Stimulated activated CD8-positive, alpha-beta memory T cell treated with anti-CD3 and anti-CD28 coated beads, Interleukin-7, amount 100 ng/mL, for 48 hours (primary cell): ENCODE results near the gene TBC1D17.

ENCODE experiments used
- DNase-seq, 2 donors: peaks; one replicate each; pipeline ENCODE4 v3.0.0-alpha.2; 2020; ENCODE audit warnings: low read depth in 1 of 2; ENCODE audit errors: extremely low read depth in 1 of 2

Gene TBC1D17

DNA sequence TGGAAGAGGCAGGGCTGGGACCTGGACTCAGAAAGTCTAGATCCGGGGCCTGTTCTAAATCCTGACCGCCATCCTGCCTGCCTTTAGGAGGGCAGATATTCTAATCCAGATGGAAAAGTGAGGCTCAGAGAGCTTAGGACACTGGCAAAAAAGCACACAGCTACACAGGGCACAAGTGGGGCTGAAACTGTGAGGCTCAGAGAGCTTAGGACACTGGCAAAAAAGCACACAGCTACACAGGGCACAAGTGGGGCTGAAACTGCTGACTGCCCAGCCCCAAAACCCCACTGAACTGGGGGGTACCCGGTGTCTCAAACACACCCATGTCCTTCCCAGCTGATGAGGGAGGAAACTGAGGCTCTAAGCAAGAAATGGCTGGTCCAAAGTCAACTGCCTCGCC is 2.3 kb upstream of the TBC1D17 start:
- no peak for DNase-seq

DNA sequence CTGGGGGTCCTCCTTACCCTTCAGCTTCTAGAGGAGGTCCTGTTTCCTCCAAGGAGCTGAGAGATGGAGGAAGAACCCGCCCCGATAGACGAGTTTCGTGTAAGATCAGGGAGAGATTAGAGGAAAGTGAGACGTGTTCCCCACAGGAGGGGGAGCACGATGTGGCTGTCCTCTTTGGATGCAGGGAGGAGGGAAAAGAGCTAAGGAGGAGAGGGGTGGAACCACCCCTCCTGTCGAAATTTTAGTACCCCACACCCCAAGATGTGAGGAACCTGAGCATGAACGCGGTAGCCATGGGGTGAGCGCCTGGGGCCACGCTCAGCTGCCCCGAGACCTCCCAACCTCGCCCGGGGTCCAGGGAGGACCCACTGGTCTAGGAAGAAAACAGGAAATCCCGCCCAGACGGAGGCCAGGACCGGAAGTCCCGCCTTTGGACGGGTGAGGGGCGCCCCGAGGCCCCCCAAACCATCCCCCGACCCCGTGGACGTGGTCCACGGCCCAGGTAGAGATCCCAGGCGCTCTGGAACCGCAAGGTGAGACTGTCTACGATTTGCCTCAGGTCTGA is 1.6 kb upstream of the TBC1D17 start:
- no peak for DNase-seq

DNA sequence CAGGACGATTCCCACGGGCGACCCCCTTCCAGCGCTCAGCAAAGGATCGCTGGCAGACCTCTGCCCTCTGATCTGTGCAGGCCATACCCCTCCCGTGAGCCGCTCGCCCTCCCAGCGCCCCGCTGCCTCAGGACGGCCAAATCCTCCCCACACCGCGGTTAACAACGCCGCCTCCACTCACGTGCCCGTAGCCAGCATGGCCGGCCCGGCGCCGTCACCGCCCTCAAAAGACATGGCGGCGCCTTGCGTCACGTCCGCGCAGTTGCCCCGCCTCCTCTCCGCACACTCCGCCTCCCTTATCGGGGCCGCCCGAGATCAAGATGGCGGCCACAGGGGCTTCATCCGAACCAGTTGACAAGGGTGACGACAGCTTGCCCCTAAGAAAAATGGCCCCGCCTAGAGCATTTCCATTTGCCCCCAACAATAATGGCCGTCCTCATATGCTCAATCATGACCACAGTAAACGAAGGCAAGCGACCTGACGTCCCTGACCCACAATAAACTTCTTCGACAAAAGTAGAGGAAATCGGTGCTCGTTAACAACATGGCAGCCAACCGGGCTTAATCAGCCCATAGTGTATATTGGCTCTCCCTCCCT is 981 bp upstream of the TBC1D17 start:
- peak; percentile 95 to 96 for DNase-seq

DNA sequence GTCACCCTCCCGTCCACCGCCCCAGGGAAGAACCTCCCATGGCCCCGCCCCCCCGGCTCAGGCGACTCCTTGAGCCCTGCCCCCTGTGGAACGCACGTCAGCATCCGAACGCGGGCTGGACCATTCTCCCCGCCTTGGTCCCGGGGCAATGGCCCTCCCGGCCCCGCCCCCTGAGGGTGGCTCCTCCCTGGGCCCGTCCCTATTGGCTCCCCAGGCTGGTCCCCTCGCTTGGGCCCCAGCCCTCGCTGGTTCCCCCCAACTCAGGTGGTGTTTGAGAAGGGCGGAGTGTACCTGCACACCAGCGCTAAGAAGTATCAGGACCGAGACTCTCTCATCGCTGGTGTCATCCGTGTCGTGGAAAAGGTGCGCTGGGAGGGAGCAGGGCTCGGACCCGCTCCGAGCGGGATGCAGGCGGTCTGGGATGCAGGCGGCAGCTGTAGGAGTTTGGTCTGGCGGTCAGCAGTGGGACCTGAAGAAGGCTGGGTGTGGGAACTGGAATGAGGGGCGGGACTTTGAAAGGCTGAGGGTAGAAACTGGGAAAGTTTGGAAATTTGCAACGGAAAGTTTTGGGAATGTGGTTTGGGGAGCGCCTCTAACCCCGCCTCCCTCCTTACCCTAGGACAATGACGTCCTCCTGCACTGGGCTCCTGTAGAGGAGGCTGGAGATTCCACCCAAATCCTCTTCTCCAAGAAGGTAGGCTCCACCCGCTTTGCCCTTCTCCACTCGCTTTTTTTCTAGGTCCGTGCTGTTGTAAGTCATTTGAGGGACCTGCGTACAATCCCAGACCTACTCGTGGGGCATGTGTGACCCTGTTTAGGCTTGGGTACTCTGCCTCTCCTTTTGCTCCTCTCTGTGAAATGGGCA is 609 bp downstream of the TBC1D17 start:
- peak; percentile 98 to 99 for DNase-seq

DNA sequence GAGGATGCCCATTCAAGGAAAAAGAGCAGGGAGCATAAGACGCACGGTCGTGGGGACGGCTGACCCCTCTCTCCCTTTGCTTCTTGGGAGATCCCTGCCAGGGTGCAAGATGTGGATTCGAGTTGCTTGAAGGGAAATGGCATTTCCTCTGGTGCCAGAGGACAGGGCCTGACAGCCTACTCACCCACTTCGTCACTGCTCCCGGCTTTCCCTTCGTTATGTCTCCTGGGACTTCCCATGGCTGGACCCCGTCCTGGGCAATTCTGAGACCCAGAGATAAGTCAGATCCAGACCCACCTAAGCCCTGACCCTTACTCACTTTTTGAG is 1.2 kb downstream of the TBC1D17 start:
- DNase-seq = no peak

DNA sequence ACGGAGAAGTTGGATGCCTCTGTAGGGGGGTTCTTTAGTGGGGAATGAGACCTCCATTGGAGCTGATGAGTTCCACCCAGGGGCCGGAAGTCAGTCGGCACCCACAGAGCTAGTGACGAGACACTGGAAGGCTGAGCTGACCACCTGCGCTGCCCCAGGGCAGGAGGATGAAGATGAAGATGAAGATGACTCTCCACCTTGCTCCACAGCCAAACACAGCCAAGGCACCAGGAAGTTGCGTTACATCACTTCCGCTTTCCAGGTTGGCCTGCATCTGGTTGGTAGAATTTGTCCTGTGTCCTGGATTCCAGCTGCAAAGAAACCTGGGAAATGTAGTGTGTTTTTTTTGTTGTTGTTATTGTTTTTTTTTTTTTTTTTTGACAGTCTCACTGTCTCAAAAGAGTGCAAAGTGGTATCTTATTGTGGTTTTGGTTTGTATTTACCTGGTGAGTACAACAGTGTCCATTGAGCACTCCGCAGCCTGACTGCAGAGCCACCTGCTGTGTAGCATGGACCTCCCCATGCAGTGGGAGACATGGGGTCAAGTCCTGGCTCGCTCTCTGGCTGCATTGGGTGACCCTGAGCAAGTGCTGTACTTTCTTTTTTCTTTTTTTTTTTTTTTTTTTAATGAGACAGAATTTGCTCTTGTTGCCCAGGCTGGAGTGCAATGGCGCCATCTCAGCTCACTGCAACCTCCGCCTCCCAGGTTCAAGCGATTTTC is 1.9 kb downstream of the TBC1D17 start:
- DNase-seq = no peak

DNA sequence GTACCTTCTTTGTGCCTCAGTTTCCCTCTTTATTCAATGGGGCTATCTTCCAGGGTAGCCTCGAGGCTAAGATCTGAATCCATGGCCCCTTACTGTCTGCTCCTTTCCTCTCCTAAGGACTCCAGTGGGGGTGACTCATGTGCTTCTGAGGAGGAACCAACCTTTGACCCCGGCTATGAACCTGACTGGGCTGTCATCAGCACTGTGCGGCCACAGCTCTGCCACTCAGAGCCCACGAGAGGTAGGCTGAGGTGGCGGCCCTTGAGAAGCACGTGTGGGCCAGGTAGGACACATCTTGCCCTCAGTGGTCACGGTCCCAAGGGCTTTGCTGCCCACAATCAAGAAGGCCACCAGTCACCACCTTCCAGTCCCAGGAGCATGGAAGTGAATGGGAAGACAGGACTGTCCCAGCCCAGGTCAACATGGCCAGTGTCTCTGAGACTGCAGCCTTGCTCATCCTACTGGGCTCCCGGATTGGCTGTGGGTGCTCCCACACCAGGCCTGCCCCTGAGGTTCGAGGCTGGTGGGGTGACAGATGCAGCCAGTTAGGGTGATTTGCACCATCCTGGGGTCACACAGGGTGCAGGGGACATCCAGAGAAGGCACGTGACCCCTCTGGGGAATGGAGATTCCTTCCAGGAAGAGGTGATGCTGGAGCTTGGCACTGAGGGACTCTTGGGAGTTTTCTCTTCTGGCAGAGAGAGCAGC is 2.8 kb downstream of the TBC1D17 start:
- no peak for DNase-seq

DNA sequence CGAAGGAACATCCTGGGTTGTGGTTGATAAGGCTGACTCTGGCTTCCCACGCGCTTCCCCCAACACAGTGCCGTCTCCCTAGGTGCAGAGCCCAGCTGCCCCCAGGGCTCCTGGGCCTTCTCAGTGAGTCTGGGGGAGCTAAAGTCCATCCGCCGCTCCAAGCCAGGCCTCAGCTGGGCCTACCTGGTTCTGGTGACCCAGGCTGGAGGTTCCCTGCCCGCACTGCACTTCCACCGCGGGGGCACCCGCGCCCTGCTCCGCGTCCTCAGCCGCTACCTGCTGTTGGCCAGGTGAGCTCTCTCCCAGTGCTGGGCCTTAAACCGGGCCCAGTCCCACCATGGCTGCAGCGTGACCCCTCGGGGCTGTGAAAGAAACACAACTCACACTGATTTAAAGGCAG is 3.7 kb downstream of the TBC1D17 start:
- DNase-seq = no peak

DNA sequence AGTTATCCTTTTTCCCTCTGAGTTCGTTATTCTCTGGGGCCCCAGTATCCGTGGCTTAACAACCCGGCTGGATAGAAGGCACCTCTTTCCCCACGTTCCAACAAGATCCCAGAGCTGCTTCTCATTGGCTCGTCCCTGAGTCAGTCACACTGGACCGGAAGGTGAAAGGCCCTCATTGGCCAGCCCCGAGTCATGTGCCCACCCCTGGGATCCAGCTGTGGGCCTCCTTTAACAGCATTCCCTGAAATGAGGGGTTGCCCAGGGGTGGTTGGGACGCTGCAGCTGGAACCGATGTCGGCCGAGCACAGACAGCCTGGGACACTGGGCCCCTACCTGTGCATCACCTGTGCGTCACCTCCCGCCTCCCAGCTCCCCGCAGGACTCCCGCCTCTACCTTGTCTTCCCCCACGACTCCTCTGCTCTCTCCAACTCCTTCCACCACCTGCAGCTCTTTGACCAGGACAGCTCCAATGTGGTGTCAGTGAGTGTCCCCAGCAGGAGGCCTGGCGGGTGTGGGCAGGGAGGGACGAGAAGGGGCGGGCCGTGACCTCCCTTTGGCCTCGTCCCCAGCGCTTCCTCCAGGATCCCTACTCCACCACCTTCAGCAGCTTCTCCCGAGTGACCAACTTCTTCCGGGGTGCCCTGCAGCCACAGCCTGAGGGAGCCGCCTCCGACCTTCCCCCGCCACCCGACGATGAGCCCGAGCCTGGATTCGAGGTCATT is 4.3 kb downstream of the TBC1D17 start:
- no peak for DNase-seq

DNA sequence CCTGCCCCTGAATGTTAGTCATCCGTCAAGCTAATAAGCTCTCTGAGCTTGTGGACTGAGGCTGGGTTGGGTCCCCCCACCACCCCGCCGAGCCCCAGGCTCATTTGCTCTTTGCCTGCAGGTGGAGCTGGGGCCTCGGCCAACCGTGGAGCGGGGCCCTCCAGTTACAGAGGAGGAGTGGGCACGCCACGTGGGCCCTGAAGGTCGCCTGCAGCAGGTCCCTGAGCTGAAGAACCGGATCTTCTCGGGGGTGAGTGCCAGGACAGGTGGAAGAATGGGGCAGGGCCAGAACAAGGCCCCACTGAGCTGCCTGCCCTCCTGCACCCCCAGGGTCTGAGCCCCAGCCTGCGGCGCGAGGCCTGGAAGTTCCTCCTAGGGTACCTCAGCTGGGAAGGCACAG is 5.1 kb downstream of the TBC1D17 start:
- DNase-seq = no peak

DNA sequence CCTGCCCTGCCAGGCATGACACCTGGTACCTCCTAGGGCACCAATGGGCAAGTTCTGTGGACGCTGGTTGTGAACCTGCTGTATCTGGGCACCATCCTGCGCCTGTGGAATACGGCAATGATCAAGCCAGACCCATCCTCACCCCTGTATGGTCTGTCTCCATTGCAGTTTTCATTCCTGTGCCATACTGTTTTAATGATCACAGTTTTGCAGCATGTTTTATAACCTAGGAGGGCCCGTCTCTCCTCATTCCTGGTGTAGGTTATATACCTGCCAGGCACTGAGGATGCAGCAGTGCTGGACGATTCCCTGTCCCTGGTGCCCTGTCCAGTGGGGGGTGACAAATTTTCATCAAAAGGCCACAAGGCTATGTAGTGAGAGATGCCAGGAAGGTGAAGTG is 5.6 kb downstream of the TBC1D17 start:
- no peak for DNase-seq

DNA sequence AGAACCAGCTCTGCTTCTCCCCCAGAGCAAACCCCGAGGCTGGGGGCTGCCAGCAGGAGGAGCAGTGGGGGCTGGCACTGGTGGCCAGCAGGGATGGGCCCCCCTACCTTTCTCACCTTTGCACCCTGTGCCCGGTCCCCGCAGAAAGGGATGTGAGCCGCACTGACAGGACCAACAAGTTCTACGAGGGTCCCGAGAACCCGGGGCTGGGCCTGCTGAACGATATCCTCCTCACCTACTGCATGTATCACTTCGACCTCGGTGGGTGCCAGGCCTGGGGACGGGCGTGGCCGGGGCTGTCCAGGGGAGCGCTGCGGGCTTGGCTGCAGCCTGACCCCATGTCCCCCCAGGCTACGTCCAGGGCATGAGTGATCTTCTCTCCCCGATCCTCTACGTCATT is 6.6 kb downstream of the TBC1D17 start:
- DNase-seq = no peak

DNA sequence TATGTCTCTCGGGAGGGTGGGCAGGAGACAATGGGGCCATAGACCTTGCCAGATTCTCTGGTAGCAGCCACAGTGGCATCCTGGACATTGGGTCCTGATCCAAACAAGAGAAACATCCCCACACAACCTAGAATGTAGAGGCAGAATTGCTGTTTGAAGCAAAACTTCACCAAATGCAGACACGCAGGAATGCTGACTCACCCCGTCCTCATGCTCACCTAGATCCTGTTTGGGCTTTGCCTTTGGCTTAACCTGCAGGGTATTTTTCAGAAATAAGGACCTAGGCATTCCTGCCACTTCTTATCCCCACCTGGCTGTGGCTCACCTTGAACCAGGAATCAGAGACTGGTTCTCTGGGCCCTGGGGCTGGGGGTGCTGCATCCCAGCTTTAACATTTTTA is 7.3 kb downstream of the TBC1D17 start:
- DNase-seq = no peak

DNA sequence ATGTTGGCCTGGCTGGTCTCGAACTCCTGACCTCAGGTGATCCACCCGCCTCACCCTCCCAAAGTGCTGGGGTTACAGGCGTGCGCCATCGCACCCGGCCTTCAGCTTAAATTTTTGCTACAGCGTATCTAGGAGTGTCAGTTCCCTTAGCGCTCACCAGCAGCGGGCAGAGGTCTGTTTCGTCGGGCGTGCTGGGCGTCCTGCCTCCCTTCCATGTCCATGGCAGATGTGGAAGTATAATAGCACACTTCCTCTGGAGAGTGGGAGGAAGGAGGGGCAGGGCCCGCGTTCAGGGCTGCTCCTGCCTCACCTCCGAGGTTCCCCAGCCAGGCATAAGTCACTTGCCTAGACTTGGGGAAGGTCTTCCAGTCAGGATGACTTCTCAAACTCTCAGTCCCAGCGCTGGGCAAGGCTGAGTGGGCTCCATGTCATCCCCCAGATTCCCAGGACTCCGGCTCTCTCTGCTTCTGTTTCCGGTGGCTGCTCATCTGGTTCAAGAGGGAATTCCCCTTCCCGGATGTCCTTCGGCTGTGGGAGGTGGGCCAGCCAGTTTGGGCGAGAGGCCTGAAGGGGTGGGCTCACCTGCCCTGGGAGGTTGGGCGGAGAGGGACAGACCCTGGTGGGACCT is 9.6 kb downstream of the TBC1D17 start:
- DNase-seq = no peak

DNA sequence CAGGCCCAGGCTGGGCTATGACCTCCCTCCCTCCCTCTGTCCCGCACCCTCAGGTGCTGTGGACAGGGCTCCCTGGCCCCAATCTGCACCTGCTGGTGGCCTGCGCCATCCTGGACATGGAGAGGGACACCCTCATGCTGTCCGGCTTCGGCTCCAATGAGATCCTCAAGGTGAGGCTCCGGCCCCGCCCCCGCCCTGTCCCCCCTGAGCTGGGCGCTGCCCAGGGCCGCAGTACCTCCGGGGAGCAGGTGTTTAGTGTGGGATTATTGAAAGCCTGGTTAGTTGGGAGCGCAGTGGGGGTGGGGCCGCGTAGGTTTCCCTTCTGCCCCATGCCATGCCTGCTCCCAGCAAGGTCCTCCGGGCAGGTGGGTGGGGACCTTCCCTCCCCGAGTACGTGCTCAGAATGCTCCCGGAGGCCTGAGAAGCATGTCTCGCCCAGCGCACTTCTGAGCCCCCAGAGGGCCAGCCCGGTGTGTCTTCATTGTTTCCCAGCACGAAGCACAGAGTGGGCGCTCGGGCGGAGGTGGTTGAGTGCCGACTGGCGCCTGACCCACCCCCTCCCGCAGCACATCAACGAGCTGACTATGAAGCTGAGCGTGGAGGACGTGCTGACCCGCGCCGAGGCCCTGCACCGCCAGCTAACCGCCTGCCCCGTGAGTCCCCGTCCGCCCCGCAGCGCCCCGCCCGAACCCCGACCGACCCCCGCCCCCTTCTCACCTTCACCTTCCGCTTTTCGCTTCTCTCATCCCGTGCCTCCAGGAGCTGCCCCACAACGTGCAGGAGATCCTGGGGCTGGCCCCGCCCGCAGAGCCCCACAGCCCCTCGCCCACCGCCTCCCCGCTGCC is 10.4 kb downstream of the TBC1D17 start:
- no peak for DNase-seq

DNA sequence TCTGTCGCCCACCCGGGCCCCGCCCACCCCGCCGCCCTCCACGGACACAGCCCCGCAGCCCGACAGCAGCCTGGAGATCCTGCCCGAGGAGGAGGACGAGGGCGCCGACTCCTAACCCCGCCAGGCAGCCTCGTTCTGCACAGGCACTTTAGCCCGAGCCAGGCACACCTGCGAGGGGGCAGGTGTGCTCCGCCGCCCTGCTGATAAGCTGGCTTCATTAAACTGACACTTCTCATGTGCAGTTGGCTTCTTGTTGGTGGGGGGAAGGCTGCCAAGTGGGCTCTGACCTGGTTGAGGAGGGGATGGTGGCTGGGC is 11.0 kb downstream of the TBC1D17 start:
- DNase-seq = no peak

DNA sequence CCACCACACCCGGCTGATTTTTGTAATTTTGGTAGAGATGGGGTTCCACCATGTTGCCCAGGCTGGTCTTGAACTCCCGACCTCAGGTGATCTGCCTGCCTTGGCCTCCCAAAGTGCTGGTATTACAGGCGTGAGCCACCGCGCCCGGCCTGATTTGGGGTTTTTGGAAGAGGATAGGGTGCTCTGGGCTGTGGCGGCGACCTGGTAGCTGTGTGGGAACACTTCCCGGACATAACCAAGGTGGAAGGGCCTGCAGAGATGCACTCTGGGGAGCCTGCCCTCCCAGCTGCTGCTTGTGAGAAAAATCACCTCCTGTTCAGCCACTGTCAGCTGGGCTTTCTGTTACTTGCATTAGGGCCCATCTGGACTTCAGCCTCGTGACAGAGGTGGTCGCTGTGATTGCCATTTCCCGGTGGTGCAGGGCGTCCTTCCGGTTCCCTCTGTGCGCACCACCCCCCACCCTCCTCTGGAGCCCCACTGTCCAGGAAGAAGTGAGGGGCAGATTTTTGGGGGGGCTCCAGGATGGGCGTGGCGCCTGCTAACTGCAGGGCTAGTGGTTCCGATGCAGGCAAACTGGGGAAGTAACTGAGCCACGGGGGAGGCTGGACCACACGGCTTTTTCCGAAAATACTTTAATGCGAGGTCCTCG is 11.7 kb downstream of the TBC1D17 start:
- DNase-seq = no peak

DNA sequence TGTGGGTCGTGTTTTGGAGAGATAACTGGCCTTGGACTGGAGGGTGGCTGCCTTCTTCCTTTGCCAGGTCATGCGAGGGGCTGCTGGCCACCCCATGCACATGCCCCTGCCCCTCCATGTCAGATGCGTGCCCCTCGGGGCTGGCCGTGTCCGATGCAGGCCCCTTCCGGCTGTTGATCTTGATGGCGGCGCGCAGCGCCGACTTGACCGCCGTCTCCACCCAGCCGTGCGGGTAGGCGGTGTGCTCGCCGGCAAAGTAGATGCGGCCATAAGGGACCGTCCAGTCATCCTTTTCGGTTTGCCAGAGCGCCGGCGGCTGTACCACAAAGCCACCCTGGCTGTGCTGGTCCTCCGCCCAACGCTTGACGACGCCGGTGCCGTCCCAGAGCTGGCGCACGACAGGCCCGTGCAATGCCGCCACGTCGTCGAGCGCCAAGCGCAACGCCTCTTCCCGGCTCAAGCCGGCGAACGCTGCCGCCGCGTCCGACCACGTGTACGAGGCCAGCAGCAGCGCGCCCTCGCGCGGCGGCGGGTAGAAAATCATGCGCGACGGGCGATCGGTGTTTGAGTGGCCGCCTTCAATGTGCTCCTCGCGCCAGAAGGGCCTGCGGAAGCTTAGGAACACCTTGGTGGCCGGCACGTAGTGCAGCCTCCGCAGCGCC is 12.3 kb downstream of the TBC1D17 start:
- peak; percentile 53 to 62 for DNase-seq
